ENCODE data around the gene OMG.
A peak's percentile ranks its signal among the peaks of the same experiment; 100 is the strongest.

Gene OMG

GRCh38 chr17:31252741-31253140 lies 44.3 kb downstream of the OMG start:
- H3K4me3 ChIP-seq (replicated peaks; ENCODE audit: low read depth, low read length), result no peak overlapping the region
- TF ChIP-seq CTCF (IDR thresholded peaks at IDR 0.05; ENCODE audit: low read length, missing control alignments), result no peak
- DNase-seq (ENCODE audit: low read depth), result no peak

GRCh38 chr17:31251970-31252328 lies 45.1 kb downstream of the OMG start:
- no peak for TF ChIP-seq CTCF (IDR thresholded peaks at IDR 0.05; ENCODE audit: low read length, missing control alignments)
- H3K4me3 ChIP-seq (replicated peaks; ENCODE audit: low read depth, low read length), result no peak overlapping the region
- no peak for DNase-seq (ENCODE audit: low read depth)

GRCh38 chr17:31251105-31251969 lies 45.7 kb downstream of the OMG start:
- no peak for TF ChIP-seq CTCF (IDR thresholded peaks at IDR 0.05; ENCODE audit: low read length, missing control alignments)
- DNase-seq (ENCODE audit: low read depth), result no peak
- H3K4me3 ChIP-seq (replicated peaks; ENCODE audit: low read depth, low read length), result no peak overlapping the region

- TF ChIP-seq CTCF (IDR thresholded peaks at IDR 0.05; ENCODE audit: low read length, missing control alignments), result no peak
- H3K4me3 ChIP-seq (replicated peaks; ENCODE audit: low read depth, low read length), result no peak overlapping the region
- no peak for DNase-seq (ENCODE audit: low read depth)
These were observed 46.8 kb downstream of the OMG start for GRCh38 chr17:31250229-31250628.

- no peak for TF ChIP-seq CTCF (IDR thresholded peaks at IDR 0.05; ENCODE audit: low read length, missing control alignments)
- no peak overlapping the region for H3K4me3 ChIP-seq (replicated peaks; ENCODE audit: low read depth, low read length)
- no peak for DNase-seq (ENCODE audit: low read depth)
These were observed 47.3 kb downstream of the OMG start for GRCh38 chr17:31249835-31250141.

GRCh38 chr17:31248986-31249834 lies 47.8 kb downstream of the OMG start:
- no peak for TF ChIP-seq CTCF (IDR thresholded peaks at IDR 0.05; ENCODE audit: low read length, missing control alignments)
- DNase-seq (ENCODE audit: low read depth), result peak; percentile 57
- H3K4me3 ChIP-seq (replicated peaks; ENCODE audit: low read depth, low read length), result no peak overlapping the region
